AG08396 (cell line): Measurements from ENCODE around the gene MAMLD1.
A peak's percentile ranks its signal among the peaks of the same experiment; 100 is the strongest.

Experiments
- DNase-seq: peaks from one replicate; pipeline ENCODE4 v3.0.0; 2012; ENCODE audit warnings: low spot score, mixed read lengths

Gene MAMLD1

GRCh38 chrX:150502091-150502490 is 139.0 kb downstream of the MAMLD1 start:
- DNase-seq, result no peak

GRCh38 chrX:150502979-150503897 is 140.1 kb downstream of the MAMLD1 start:
- DNase-seq, result no peak

GRCh38 chrX:150503898-150504219 is 140.7 kb downstream of the MAMLD1 start:
- no peak for DNase-seq

GRCh38 chrX:150504397-150505182 is 141.5 kb downstream of the MAMLD1 start:
- no peak for DNase-seq

- DNase-seq, result no peak
These were observed 142.9 kb downstream of the MAMLD1 start for GRCh38 chrX:150506020-150506419.

GRCh38 chrX:150506486-150506885 is 143.4 kb downstream of the MAMLD1 start:
- no peak for DNase-seq

GRCh38 chrX:150507251-150507856 is 144.2 kb downstream of the MAMLD1 start:
- no peak for DNase-seq

- DNase-seq, result no peak
These were observed 144.9 kb downstream of the MAMLD1 start for GRCh38 chrX:150508018-150508417.

GRCh38 chrX:150508451-150509367 is 145.6 kb downstream of the MAMLD1 start:
- DNase-seq, result peak; percentile 38

GRCh38 chrX:150509703-150510102 is 146.6 kb downstream of the MAMLD1 start:
- DNase-seq, result no peak

GRCh38 chrX:150512461-150512901 is 149.4 kb downstream of the MAMLD1 start:
- no peak for DNase-seq

GRCh38 chrX:150513544-150513943 is 150.4 kb downstream of the MAMLD1 start:
- DNase-seq, result no peak

GRCh38 chrX:150514462-150514861 is 151.3 kb downstream of the MAMLD1 start:
- no peak for DNase-seq

GRCh38 chrX:150515801-150516200 is 152.7 kb downstream of the MAMLD1 start:
- no peak for DNase-seq

GRCh38 chrX:150517303-150517910 is 154.3 kb downstream of the MAMLD1 start:
- DNase-seq, result no peak

- DNase-seq, result no peak
These were observed 159.4 kb downstream of the MAMLD1 start for GRCh38 chrX:150522494-150522893.

GRCh38 chrX:150525061-150525919 is 162.2 kb downstream of the MAMLD1 start:
- no peak for DNase-seq

GRCh38 chrX:150526692-150527091 is 163.6 kb downstream of the MAMLD1 start:
- DNase-seq, result no peak

GRCh38 chrX:150527108-150527507 is 164.0 kb downstream of the MAMLD1 start:
- DNase-seq, result no peak

- DNase-seq, result no peak
These were observed 166.5 kb downstream of the MAMLD1 start for GRCh38 chrX:150529587-150529986.
